HepG2 (cell line): ENCODE results near the gene FAM120C. TPM values are rescaled to one million over a fixed set of nuclear protein-coding genes. Genes with fewer than 3 reads are reported as not detected.

Experiments
- GTF3A ChIP-seq: sonication (generic); formaldehyde crosslinking; conservative IDR thresholded peaks from 2 replicates; pipeline ENCODE4 v1.4.0; 2020; ENCODE audit warnings: mild to moderate bottlenecking, missing genetic modification reagents
- HMGXB3 ChIP-seq: sonication (generic); formaldehyde crosslinking; IDR thresholded peaks from 2 replicates; pipeline ENCODE4 v1.4.0; 2020; ENCODE audit warnings: missing genetic modification reagents, borderline replicate concordance
- IKZF4 ChIP-seq: sonication (generic); formaldehyde crosslinking; IDR thresholded peaks from 2 replicates; pipeline ENCODE4 v1.5.1; 2020; ENCODE audit warnings: borderline replicate concordance, mild to moderate bottlenecking, low read depth, missing genetic modification reagents; ENCODE audit errors: not compliant biosample characterization
- KDM1A ChIP-seq: IDR thresholded peaks from 2 replicates; pipeline ENCODE4 v1.6.1; 2016; ENCODE audit warnings: missing compliant biosample characterization
- KMT2A ChIP-seq: sonication (generic); formaldehyde crosslinking; IDR thresholded peaks from 2 replicates; pipeline ENCODE4 v1.4.0; 2020; ENCODE audit warnings: missing genetic modification reagents
- NFAT5 ChIP-seq: sonication (generic); formaldehyde crosslinking; IDR thresholded peaks from 2 replicates; pipeline ENCODE4 v1.4.0; 2020; ENCODE audit warnings: missing genetic modification reagents
- THYN1 ChIP-seq: sonication (generic); formaldehyde crosslinking; IDR thresholded peaks from 2 replicates; pipeline ENCODE4 v1.8.1; 2023; ENCODE audit warnings: low read depth, mild to moderate bottlenecking, moderate library complexity, missing genetic modification reagents, borderline replicate concordance
- ZBTB43 ChIP-seq: sonication (generic); formaldehyde crosslinking; conservative IDR thresholded peaks from 2 replicates; pipeline ENCODE4 v1.4.0; 2020; ENCODE audit warnings: missing genetic modification reagents
- ZMAT5 ChIP-seq: sonication (generic); formaldehyde crosslinking; IDR thresholded peaks from 2 replicates; pipeline ENCODE4 v1.5.0; 2020; ENCODE audit warnings: mild to moderate bottlenecking, low read depth, missing genetic modification reagents, borderline replicate concordance
- ZNF317 ChIP-seq: sonication (generic); formaldehyde crosslinking; IDR thresholded peaks from 2 replicates; pipeline ENCODE4 v1.5.0; 2020; ENCODE audit warnings: mild to moderate bottlenecking, missing genetic modification reagents
- ZNF580 ChIP-seq: IDR thresholded peaks from 2 replicates; pipeline ENCODE4 v1.6.1; 2016; ENCODE audit warnings: low read depth, borderline replicate concordance
- ZNF674 ChIP-seq: sonication (generic); formaldehyde crosslinking; IDR thresholded peaks from 2 replicates; pipeline ENCODE4 v1.5.0; 2020; ENCODE audit warnings: low read depth, mild to moderate bottlenecking, missing genetic modification reagents
- ZNF710 ChIP-seq: sonication (generic); formaldehyde crosslinking; IDR thresholded peaks from 2 replicates; pipeline ENCODE4 v1.5.0; 2020; ENCODE audit warnings: mild to moderate bottlenecking, missing genetic modification reagents, borderline replicate concordance
- ZNF713 ChIP-seq: sonication (generic); formaldehyde crosslinking; IDR thresholded peaks from 2 replicates; pipeline ENCODE4 v1.4.0; 2020; ENCODE audit warnings: mild to moderate bottlenecking, missing genetic modification reagents
- polyA plus RNA-seq, 8 experiments: library from polyadenylated mRNA; depleted of rRNA in 3 of 8; stranded (reverse) in 7 of 8; unstranded in 1 of 8; fragments of >200 nt; fragmentation: Illumina TruSeq in 4 of 8; extraction: Trizol in 4 of 8; gene quantifications; 2 replicates each; pipeline versions ENCODE4 v1.2.1 to v1.2.3, GENCODE V29; 2011 to 2016; ENCODE audit warnings: low read depth in 4 of 8, missing spikeins in 1 of 8, mixed read lengths in 1 of 8; ENCODE audit not compliant: insufficient read depth in 1 of 8
- total RNA-seq, 5 experiments: library from RNA; depleted of rRNA; stranded (reverse); fragments of >200 nt; fragmentation: Illumina TruSeq; extraction: Trizol; gene quantifications; 2 replicates each; pipeline ENCODE4 v1.2.3, GENCODE V29; 2016; ENCODE audit warnings: low read depth in 1 of 5

FAM120C gene
- total and polyA plus RNA-seq, 2 of the 13 experiments (the other 11 are each of a cell fraction or from before 2014, with no cell fraction given), result 4.6 to 7.4 TPM

- TF ChIP-seq HMGXB3 (peak; percentile 95), ZNF674 (CRISPR knock-in tag) (no peak), ZNF317 (0 out of 2 replicates have a peak, but pooled peaks have one; percentile 10), GTF3A (CRISPR knock-in tag) (no peak), THYN1 (CRISPR knock-in tag) (no peak), ZNF580 (CRISPR knock-in tag) (no peak), KDM1A (no peak), NFAT5 (CRISPR knock-in tag) (no peak), ZMAT5 (no peak), ZNF710 (CRISPR knock-in tag) (no peak), KMT2A (CRISPR knock-in tag) (0 out of 2 replicates have a peak, but pooled peaks have one; percentile 52), ZBTB43 (CRISPR knock-in tag) (no peak), IKZF4 (CRISPR knock-in tag) (no peak), ZNF713 (CRISPR knock-in tag) (no peak)
These were observed 138.8 kb downstream of the FAM120C start, which contains the start of gene PHF8 (continued) for GRCh38 chrX:54044126-54044876.
